ENCODE results near the gene SPATA16. TPM values are rescaled to one million over a fixed set of nuclear protein-coding genes. Genes with fewer than 3 reads are reported as not detected.

Gene SPATA16
- total and polyA plus RNA-seq, 11 donors: not detected

DNA sequence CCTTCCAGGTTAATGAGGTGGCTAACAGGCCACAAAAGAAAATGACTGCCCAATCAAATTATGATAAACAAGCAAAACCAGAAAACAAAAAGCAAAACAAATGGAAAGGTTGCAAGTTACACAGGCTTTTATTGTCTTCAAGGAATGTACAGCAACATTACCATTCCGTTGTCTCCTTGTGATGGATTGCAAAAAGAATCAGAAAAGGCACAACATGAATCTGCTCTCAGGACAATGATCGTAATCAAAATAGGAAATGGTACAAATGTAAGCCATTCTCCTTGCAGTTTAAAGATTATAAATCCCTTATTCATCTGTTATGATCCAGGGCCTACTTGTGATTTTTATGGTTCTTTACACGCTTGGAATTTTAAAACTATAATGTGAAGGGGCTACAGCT, 264.7 kb downstream of the SPATA16 start:
- no peak overlapping the region for H3K27ac ChIP-seq
- no peaks in the 10 kb centered on the region for H3K27me3 ChIP-seq
- H3K36me3 ChIP-seq: no peaks in the 10 kb centered on the region
- intact Hi-C loops (cut with DNase I): no loop called here
- no peak for DNase-seq
- no peak for ATAC-seq
- no peak overlapping the region for H3K4me3 ChIP-seq
- TF ChIP-seq, protein P1, sequence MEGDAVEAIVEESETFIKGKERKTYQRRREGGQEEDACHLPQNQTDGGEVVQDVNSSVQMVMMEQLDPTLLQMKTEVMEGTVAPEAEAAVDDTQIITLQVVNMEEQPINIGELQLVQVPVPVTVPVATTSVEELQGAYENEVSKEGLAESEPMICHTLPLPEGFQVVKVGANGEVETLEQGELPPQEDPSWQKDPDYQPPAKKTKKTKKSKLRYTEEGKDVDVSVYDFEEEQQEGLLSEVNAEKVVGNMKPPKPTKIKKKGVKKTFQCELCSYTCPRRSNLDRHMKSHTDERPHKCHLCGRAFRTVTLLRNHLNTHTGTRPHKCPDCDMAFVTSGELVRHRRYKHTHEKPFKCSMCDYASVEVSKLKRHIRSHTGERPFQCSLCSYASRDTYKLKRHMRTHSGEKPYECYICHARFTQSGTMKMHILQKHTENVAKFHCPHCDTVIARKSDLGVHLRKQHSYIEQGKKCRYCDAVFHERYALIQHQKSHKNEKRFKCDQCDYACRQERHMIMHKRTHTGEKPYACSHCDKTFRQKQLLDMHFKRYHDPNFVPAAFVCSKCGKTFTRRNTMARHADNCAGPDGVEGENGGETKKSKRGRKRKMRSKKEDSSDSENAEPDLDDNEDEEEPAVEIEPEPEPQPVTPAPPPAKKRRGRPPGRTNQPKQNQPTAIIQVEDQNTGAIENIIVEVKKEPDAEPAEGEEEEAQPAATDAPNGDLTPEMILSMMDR (IDR thresholded peaks at IDR 0.05): no peak
- TF ChIP-seq POLR2A (IDR thresholded peaks at IDR 0.05): no peak
- H3K4me1 ChIP-seq: peaks cover 0 to 6% (median 0%) of the 10 kb centered on the region in 12 donors
- WGBS, 4 donors: 58 to 81% (median 65%) methylated on average over 3 of the region's 3 CpGs
- peaks cover 0 to 12% (median 0%) of the 10 kb centered on the region in 12 donors for H3K9me3 ChIP-seq

DNA sequence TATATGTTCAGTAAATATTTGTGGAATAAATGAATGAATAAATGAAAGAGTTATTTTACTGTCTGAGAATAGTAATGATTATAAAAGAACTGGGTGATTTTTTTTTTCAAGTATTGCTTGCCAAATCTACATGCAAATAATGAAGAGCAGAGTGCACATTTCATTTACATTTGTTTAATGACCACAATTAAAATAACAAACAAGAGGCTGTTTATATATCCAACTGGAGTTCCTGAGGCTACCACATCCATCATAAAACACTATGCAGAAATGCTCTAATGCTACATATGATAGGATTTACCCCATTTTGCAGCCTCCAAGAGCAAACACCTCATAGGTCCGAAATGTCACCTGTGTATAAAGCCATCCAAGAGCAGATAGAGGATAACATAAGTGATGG, 266.0 kb downstream of the SPATA16 start:
- WGBS, 4 donors: 94 to 100% (median 96%) methylated on average over 1 of the region's 1 CpG
- peaks cover 0 to 9% (median 0%) of the 10 kb centered on the region in 12 donors for H3K4me1 ChIP-seq
- ATAC-seq: no peak
- no peak for TF ChIP-seq POLR2A (IDR thresholded peaks at IDR 0.05)
- TF ChIP-seq, protein P1 (IDR thresholded peaks at IDR 0.05): no peak
- H3K9me3 ChIP-seq: peaks cover 0 to 7% (median 0%) of the 10 kb centered on the region in 12 donors
- no peak overlapping the region for H3K27ac ChIP-seq
- no peaks in the 10 kb centered on the region for H3K27me3 ChIP-seq
- intact Hi-C loops (cut with DNase I): no loop called here
- no peaks in the 10 kb centered on the region for H3K36me3 ChIP-seq
- DNase-seq: no peak
- H3K4me3 ChIP-seq: no peak overlapping the region

DNA sequence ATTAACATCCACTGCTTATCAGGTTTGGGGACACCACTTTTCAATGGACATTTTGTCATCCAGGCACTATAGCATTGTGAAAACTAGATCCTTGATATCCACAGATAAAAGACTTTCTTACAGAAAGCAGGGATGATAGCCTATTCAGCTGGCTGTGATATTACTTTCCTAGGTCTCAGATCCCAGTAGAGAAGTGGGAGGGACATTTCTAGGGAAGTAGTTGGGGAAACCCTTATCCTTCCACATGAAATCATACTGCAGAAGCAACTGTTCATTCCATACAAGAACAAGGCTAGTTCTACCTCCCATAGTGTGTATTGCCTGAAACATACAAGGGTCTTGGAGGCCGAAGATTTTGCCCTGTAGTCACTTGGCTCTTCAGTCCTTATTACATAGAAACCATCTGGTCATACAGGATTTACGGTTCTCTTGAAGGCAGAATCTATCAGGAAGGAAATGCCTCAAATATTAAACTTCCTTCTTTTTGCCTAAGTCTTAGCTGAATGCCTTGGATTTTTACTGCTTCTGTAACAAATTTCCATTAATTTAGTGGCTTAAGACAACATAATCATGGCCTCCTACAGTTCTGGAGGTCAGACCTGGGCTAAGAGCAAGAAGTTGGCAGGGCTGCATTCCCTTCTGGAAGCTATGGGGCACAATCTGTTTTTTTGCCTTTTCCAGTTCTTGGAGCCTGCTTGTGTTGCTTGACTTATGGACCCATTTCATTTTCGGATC, 271.1 kb downstream of the SPATA16 start:
- H3K9me3 ChIP-seq: no peaks in the 10 kb centered on the region
- no peak for TF ChIP-seq POLR2A (IDR thresholded peaks at IDR 0.05)
- TF ChIP-seq, protein P1 (IDR thresholded peaks at IDR 0.05): no peak
- peaks cover 0 to 16% (median 6%) of the 10 kb centered on the region in 12 donors for H3K4me1 ChIP-seq
- no peak overlapping the region for H3K4me3 ChIP-seq
- WGBS, 4 donors: 49 to 66% (median 55%) methylated on average over 3 of the region's 3 CpGs
- H3K27ac ChIP-seq: no peak overlapping the region
- intact Hi-C loops (cut with DNase I): no loop called here
- DNase-seq (no peak), ATAC-seq (no peak)
- no peaks in the 10 kb centered on the region for H3K36me3 ChIP-seq
- no peaks in the 10 kb centered on the region for H3K27me3 ChIP-seq

DNA sequence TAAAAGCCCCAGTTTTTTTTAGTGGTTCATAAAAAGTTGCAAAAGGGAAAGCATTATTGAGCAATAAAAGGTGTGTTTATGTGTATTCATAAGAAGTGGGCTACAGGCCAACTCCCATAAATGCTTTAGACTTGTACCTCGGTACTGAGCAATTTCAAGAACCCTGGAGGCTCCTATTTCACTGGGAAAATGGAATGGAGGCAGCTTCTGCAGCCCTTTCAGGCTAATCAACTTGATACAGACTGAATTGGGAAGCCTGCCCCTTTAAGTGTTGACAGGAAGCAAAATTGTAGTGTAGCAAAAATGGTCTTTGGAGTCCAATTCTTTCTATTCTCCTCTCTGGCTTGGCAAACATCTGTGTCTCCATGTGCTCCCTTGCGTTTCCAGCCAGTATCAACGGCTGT, 271.7 kb downstream of the SPATA16 start:
- intact Hi-C loops (cut with DNase I): no loop called here
- H3K4me1 ChIP-seq: peaks cover 0 to 16% (median 6%) of the 10 kb centered on the region in 12 donors
- DNase-seq: no peak

More for the DNA sequence above, 271.7 kb downstream of the SPATA16 start:
- H3K9me3 ChIP-seq: no peaks in the 10 kb centered on the region
- WGBS, 4 donors: 31 to 46% (median 37%) methylated on average over 3 of the region's 3 CpGs
- no peaks in the 10 kb centered on the region for H3K36me3 ChIP-seq
- no peak for ATAC-seq
- H3K4me3 ChIP-seq: no peak overlapping the region
- H3K27me3 ChIP-seq: no peaks in the 10 kb centered on the region
- H3K27ac ChIP-seq: no peak overlapping the region
- TF ChIP-seq, protein P1 (IDR thresholded peaks at IDR 0.05): no peak
- TF ChIP-seq POLR2A (IDR thresholded peaks at IDR 0.05): no peak
